ENCODE measurements around the gene SURF1. TPM values are rescaled to one million over a fixed set of nuclear protein-coding genes. Genes with fewer than 3 reads are reported as not detected.
A peak's percentile ranks its signal among the peaks of the same experiment; 100 is the strongest.

Gene SURF1
- total and polyA plus RNA-seq, 9 of the 15 experiments (the other 6 are each of a cell fraction or from before 2014, with no cell fraction given): 16.1 to 31.3 (median 20.9) TPM

- TF ChIP-seq POLR2AphosphoS2 (IDR thresholded peaks at IDR 0.05; ENCODE audit: low read length) (no peak), CBX2 (IDR thresholded peaks at IDR 0.05; ENCODE audit: insufficient read depth, low read length, poor library complexity, severe bottlenecking) (no peak), CREB3 (tag; conservative IDR thresholded peaks at IDR 0.05; ENCODE audit: low read depth) (no peak), FOXA1 (IDR thresholded peaks at IDR 0.05; ENCODE audit: borderline replicate concordance) (no peak), PTRF (tag; IDR thresholded peaks at IDR 0.05) (no peak), ZNF12 (CRISPR knock-in tag; IDR thresholded peaks at IDR 0.05) (no peak), ZBTB43 (CRISPR knock-in tag; IDR thresholded peaks at IDR 0.05) (peak; percentile 51; the same call in 1 of the 2 replicates), ZNF3 (CRISPR knock-in tag; IDR thresholded peaks at IDR 0.05) (no peak), ZNF444 (CRISPR knock-in tag; IDR thresholded peaks at IDR 0.05) (no peak), ZNF644 (tag; IDR thresholded peaks at IDR 0.05; ENCODE audit: low read depth) (no peak), GATAD2B (IDR thresholded peaks at IDR 0.05; ENCODE audit: borderline replicate concordance) (peak; percentile 76), E2F6 (IDR thresholded peaks at IDR 0.05; ENCODE audit: borderline replicate concordance in 1 of 2, extremely low read depth in 1 of 2, insufficient read depth in 1 of 2, insufficient read length in 1 of 2, low read depth in 1 of 2, low read length in 1 of 2, poor library complexity in 1 of 2, severe bottlenecking in 1 of 2) (peak; percentile 92 to 98), TBL1XR1 (IDR thresholded peaks at IDR 0.05; ENCODE audit: low read length in 2 of 2) (no peak; a peak in 1 of 4 replicates), ZNF518B (CRISPR knock-in tag; IDR thresholded peaks at IDR 0.05) (no peak), CBFA2T2 (conservative IDR thresholded peaks at IDR 0.05) (no peak), RFX7 (CRISPR knock-in tag; IDR thresholded peaks at IDR 0.05) (no peak), IFI16 (CRISPR knock-in tag; IDR thresholded peaks at IDR 0.05) (no peak), FOXA3 (CRISPR knock-in tag; conservative IDR thresholded peaks at IDR 0.05 in 1 of 2, IDR thresholded peaks at IDR 0.05 in 1 of 2) (peak in 1 of 2 experiments; percentile 78; a peak in 1 of 4 replicates), ZNF24 (IDR thresholded peaks at IDR 0.05) (peak; percentile 37; the same call in 1 of the 2 replicates), TFAM (CRISPR knock-in tag; conservative IDR thresholded peaks at IDR 0.05) (no peak)
Measured at GRCh38 chr9:133375724-133376654, 19.7 kb upstream of the SURF1 start, which contains the start of the genes STKLD1 and SURF4 (continued).
